Fibroblast of lung (primary cell): ENCODE data around the gene BZW2.

ENCODE experiments used
- CTCF ChIP-seq, 2 donors: IDR thresholded peaks in 1 of 2; conservative IDR thresholded peaks in 1 of 2; 1 replicate in 1 of 2; 2 replicates in 1 of 2; pipeline ENCODE4 v1.5.1; 2011 to 2012; ENCODE audit warnings: low read length in 2 of 2, control low read depth in 1 of 2, inconsistent platforms in 1 of 2, low read depth in 1 of 2, mild to moderate bottlenecking in 1 of 2
- EZH2 ChIP-seq: IDR thresholded peaks from 2 replicates; pipeline ENCODE4 v1.5.1; 2012; ENCODE audit warnings: low read length, control low read depth, mild to moderate bottlenecking; ENCODE audit errors: missing control alignments

- TF ChIP-seq CTCF (conservative IDR thresholded peaks at IDR 0.05 in 1 of 2, IDR thresholded peaks at IDR 0.05 in 1 of 2; ENCODE audit: low read depth in 1 of 2, low read length in 2 of 2) (peak; percentile 14 to 46), EZH2 (no peak)
Observed at GRCh38 chr7:16604054-16604453, 41.9 kb upstream of the BZW2 start.
